HG03432 (cell line): ENCODE measurements around the gene CREG2.
"Not testable (repeated sequence)": the region's sequence is repeated elsewhere in the genome, so short reads cannot be mapped to it uniquely, and the experiment has no call there.

Source experiments
- ATAC-seq: cut with Tn5 transposase; IDR thresholded peaks from one replicate; pipeline ENCODE4 v1.9.1; 2021; ENCODE audit warnings: mild to moderate bottlenecking, moderate library complexity; ENCODE audit not compliant: unreplicated experiment

The CREG2 gene

DNA sequence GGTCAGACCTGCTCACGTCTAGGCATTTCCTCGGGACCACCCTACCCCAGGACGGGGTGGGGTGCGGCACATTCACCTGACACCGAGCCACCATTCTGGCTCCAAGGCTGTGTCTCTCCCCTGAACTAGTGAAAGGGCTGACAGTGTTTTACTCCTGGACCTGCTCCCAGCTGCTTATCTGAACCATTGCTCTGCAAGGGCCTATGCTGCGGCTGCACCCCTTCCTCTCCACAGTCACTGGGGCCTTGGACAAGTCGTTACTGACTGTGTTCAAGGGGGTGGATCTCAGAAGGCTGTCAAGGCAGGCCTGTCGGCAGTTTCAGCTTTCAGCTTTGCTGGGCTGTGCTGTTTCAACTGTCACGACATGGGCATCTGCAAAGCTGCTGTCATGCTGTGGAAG lies 11.7 kb downstream of the CREG2 start:
- ATAC-seq: no peak

GRCh38 chr2:101374821-101375561 lies 12.3 kb downstream of the CREG2 start:
- no peak for ATAC-seq

DNA sequence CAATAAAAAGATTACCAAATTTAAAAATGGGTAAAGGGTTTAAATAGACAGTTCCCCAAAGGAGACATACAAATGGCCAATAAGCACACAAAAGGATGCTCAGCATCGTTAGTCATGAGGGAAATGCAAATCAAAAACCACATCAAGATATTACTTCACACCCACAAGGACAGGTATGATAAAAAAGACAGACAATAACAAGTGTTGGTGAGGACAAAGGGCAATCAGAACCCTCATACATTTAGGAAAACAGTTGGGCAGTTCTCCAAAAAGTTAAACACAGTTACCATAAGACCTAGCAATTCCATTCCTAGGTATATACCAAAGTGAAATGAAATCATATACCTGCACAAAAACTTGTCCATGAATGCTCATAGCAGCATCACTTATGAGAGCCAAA lies 14.5 kb downstream of the CREG2 start:
- no peak for ATAC-seq

- no peak for ATAC-seq
Observed at GRCh38 chr2:101371636-101372035, 15.7 kb downstream of the CREG2 start.

DNA sequence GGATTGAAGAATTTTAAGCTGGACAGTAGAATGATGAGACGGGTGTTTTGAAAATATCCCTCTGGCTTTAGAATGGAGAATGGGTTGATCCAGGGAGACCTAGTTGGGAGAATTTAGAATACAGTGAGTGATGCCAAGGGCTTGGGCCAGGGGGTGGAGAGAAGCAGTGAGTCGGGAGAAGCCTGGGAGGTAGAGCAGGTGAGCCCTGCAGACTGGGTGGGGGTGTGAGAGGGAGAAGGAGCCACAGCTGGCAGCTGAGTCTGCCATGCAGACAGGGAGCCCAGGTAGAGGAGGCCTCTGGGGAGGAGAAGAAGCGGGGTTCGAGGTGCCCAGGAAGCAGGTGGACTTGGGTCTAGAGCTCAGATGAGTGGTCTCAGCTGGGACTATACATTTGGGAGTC lies 18.2 kb downstream of the CREG2 start:
- ATAC-seq: no peak

GRCh38 chr2:101368376-101368775 lies 18.9 kb downstream of the CREG2 start:
- no peak for ATAC-seq

DNA sequence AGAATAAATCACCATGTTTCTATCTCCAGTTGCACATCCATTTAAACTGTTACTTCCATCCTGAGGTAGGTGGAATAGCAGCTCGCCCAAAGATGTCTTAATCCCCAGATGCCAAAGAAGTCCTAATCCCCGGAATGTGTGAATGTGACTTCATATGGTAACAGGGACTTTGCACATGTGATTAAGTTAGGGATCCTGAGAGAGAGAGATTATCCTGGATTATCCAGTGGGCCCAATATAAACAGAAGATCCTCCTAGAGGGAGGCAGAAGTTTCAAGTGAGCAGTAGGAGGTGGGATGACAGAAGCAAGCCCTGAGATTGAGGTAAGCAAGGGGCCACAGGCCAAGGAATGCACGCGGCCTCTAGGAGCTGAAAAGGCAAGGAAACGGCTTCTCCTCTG lies 19.8 kb downstream of the CREG2 start:
- ATAC-seq: no peak

- no peak for ATAC-seq
Observed at GRCh38 chr2:101364878-101365277, 22.4 kb downstream of the CREG2 start.

- no peak for ATAC-seq
Observed at GRCh38 chr2:101362777-101363176, 24.5 kb downstream of the CREG2 start.

DNA sequence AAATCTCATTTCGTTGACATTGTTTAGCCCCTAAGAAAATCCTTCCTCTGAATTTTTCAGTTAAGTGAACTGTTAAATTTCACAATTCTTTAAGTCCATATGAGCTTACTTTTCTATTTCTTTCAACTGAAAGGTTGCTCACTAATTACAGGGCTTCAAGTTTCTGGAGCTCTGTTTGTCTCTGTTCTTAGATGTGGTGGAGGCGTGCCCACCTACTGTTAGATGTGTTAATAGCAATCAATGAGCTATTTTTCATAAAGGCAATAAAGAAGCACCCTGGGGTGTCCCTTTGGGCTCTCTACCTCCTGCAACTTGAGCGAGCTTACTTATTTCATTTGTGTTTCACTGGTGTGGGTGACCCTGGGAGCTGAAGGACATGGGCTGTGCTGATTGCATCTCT lies 25.0 kb downstream of the CREG2 start:
- ATAC-seq: no peak

- no peak for ATAC-seq
Observed at GRCh38 chr2:101361522-101361921, 25.8 kb downstream of the CREG2 start.

GRCh38 chr2:101361121-101361520 lies 26.2 kb downstream of the CREG2 start:
- no peak for ATAC-seq

DNA sequence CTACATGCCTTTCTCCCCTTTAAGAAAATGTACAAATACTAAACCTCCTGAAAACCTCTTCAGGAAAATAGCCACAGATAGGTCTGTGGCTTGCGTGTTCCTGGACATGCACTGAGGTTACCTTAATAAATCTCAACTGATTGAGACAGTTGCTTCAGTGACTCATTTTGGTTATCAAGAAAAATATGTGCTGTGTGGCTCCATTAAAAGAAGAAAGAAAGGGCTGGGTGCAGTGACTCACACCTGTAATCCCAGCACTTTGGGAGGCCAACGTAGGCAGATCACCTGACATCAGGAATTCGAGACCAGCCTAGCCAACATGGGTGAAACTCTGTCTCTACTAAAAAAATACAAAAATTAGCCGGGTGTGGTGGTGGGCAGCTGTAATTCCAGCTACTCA lies 27.1 kb downstream of the CREG2 start:
- ATAC-seq: no peak

GRCh38 chr2:101359410-101359954 lies 27.8 kb downstream of the CREG2 start:
- ATAC-seq: no peak

DNA sequence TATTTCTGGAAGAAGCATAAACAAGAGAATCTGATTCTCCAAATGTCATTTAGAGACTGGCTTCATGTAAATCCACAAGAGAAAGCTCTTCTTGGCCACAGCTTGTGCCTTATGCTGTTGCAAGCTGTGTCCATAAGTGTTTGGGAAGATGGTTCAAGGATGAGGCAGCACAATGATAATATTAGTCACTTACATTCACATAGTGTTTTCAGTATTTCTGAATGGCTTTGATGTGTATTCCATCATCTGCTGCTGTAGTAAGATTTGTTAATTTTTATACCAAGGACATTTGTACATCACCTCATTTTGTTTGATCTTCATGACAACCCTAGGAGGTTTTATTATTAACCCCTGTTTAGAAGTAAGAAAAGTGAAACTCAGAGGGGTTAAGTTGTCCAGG lies 29.9 kb downstream of the CREG2 start:
- ATAC-seq: no peak

GRCh38 chr2:101356521-101356920 lies 30.8 kb downstream of the CREG2 start:
- ATAC-seq: no peak

- ATAC-seq: no peak
Observed at GRCh38 chr2:101356055-101356454, 31.2 kb downstream of the CREG2 start.

DNA sequence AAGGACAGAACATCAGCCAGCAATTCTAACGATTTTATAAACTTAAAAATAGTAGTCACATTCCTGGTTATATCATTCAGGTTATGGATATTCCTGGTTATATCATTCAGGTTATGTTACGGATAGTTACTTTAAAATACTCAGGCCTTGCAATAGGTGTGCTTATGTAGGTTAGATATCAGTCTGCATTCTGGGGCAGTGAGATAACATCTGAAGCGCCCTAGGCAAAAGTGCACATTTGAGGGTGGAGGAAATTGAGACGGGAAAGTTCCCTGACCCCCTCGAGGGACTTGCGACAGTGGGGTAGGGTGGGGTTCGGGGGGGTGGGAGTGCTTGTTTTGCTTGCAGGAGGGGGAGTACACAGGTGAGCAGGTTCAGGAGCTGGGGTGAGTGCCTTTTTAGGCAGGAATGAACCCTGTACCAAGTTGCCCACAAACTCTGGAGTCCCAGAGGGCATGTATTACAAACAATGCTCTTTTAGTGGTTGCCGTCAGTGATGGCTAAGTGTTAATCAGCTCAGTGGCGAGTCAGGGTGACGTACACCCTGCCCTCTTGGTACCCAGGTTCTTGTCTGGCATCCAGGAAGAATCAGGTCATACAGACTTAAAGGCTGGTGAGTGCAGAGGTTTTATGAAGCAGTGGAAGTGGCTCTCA lies 31.8 kb downstream of the CREG2 start:
- no peak for ATAC-seq

GRCh38 chr2:101354420-101355311 lies 32.6 kb downstream of the CREG2 start:
- no peak for ATAC-seq

- not testable (repeated sequence) for ATAC-seq
Observed at GRCh38 chr2:101352631-101353030, 34.7 kb downstream of the CREG2 start.

GRCh38 chr2:101351207-101351606 lies 36.1 kb downstream of the CREG2 start:
- no peak for ATAC-seq
